Lower leg skin (tissue), 4 donors: ENCODE measurements around the gene VPS26B. TPM values are rescaled to one million over a fixed set of nuclear protein-coding genes. Genes with fewer than 3 reads are reported as not detected.

Experiments
- DNase-seq, 2 donors: peaks; one replicate each; pipeline ENCODE4 v3.0.0-alpha.2; 2019; ENCODE audit warnings: low spot score in 2 of 2
- H3K4me3 ChIP-seq: fragments of 200-600 bp; sonication (generic); 2 replicates; pipeline ENCODE4 v1.5.1; 2017; ENCODE audit warnings: mild to moderate bottlenecking, low read depth; ENCODE audit not compliant: poor library complexity, severe bottlenecking
- POLR2A ChIP-seq, 2 donors: fragments of 450-650 bp; IDR thresholded peaks; one replicate each; pipeline ENCODE4 v1.6.1; 2016 to 2017; ENCODE audit warnings: antibody characterized with exemption in 2 of 2, mild to moderate bottlenecking in 1 of 2, moderate library complexity in 1 of 2
- WGBS, 2 donors: methylation state at CpG; one replicate each; pipeline ENCODE4 v1.1.5; 2018; 5-methylcytosine and 5-hydroxymethylcytosine counted together
- intact Hi-C: fragments of 100-400 bp; cut with DNase I; formaldehyde crosslinking; loops from one replicate; pipeline ENCODE4 v1.15.0; 2023; ENCODE audit warnings: low total_unique reads
- total RNA-seq, 4 donors: library from RNA; depleted of rRNA; stranded (reverse); fragments of >200 nt; gene quantifications; one replicate each; pipeline ENCODE4 v1.1.0, GENCODE V29; 2016
- TF ChIP-seq, protein P1 (sequence below), 3 donors: fragments of 450-650 bp; IDR thresholded peaks; one replicate each; pipeline ENCODE4 v1.5.1; 2016; ENCODE audit warnings: antibody characterized with exemption in 3 of 3, mild to moderate bottlenecking in 3 of 3, moderate library complexity in 2 of 3

The VPS26B gene
- total RNA-seq, 4 donors from 2014 or later = 50.6 to 76.5 (median 64.1) TPM

DNA sequence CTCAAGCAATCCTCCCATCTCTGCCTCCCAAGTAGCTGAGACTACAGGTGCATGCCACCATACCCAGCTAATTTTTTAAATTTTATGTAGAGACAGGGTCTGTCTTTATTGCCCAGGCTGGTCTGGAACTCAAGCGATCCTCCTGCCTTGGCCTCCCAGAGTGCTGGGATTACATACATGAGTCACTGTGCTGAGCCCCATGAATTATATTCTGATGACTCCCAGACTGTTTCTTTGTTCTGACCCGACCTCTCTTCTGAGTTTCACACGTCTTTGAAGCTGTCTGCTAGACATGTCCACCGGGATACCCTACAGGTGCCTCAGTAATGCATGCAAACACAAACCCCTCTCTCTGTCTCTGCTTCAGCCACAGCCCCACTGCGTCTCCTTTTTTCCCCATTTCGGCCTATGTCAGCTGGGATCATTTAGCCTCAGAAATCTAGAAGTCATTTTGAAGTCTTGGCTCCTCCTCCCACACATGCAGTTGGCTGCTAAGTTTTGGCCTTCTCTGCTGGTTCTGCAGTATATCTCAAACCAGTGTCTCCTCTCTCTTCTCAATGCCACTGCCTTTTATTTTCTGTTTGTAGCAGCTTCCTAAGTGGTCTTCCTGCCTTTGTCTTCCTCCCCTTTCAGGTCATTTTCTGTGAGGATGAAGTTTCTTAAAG, 4.8 kb downstream of the VPS26B start:
- intact Hi-C loops = no loop called here
- no peak overlapping the region for H3K4me3 ChIP-seq
- 57 to 70% methylated on average over 6 of the region's 6 CpGs for WGBS, 2 donors
- no peak for DNase-seq
- TF ChIP-seq POLR2A (IDR thresholded peaks at IDR 0.05) = no peak
- TF ChIP-seq, protein P1, sequence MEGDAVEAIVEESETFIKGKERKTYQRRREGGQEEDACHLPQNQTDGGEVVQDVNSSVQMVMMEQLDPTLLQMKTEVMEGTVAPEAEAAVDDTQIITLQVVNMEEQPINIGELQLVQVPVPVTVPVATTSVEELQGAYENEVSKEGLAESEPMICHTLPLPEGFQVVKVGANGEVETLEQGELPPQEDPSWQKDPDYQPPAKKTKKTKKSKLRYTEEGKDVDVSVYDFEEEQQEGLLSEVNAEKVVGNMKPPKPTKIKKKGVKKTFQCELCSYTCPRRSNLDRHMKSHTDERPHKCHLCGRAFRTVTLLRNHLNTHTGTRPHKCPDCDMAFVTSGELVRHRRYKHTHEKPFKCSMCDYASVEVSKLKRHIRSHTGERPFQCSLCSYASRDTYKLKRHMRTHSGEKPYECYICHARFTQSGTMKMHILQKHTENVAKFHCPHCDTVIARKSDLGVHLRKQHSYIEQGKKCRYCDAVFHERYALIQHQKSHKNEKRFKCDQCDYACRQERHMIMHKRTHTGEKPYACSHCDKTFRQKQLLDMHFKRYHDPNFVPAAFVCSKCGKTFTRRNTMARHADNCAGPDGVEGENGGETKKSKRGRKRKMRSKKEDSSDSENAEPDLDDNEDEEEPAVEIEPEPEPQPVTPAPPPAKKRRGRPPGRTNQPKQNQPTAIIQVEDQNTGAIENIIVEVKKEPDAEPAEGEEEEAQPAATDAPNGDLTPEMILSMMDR (IDR thresholded peaks at IDR 0.05) = no peak

DNA sequence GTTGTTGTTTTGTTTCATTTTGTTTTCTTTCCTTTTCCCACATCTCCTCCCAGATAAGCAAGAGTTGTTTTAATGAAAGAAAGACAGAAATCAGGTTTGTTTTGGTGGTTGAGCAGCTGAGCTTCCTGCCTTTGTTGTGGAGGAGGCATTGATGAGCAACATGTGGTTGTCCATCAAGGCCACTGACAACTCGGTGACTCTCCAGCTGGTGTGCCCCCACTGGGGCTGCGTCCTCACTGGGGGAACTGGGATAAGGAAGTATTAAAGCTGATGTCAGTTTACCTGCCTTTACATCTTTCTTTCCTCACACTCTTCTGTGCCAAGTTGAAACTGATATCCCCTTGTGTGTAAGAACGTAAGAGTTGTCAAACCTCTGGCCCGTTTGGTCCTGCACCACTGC, 5.9 kb downstream of the VPS26B start:
- TF ChIP-seq, protein P1 (IDR thresholded peaks at IDR 0.05) = no peak
- TF ChIP-seq POLR2A (IDR thresholded peaks at IDR 0.05) = no peak
- WGBS, 2 donors = 75 to 77% methylated on average over 4 of the region's 4 CpGs
- intact Hi-C loops = no loop called here
- peak in 1 of 2 donors; percentile 56 for DNase-seq
- no peak overlapping the region for H3K4me3 ChIP-seq

DNA sequence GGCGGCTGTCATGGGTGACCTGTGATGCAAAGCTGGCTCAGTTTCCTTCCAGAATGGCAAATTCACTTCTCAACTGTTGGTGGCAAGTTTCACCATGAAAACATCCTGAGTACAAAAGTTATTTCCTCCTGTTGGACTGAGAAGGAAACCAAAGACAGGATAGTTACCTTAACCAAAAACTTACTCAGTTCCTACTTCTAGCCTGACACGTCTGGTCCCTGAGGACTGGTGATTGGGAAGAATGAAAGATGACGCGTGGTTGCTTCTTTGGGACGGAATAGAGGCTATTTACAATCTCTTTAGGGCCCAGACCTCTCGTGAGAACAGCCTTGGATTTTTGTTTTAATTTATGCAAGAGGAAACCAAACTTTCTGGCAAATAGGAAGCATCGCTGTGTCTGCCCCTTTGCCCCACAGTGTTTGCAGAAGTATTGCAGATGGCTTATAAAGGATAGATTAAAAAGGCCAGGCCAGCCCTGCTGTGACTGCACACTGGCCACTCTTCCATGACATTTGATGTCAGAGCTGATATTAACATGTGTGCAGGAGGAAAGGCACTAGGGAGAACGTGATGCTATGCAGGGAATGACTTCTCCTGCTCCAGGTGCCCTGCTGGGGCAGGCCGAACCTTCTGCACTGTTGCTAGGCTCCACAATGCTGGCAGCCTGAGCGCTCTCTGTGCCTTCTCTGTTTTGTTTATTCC, 7.6 kb downstream of the VPS26B start:
- no peak for TF ChIP-seq POLR2A (IDR thresholded peaks at IDR 0.05)
- TF ChIP-seq, protein P1 (IDR thresholded peaks at IDR 0.05) = no peak
- no peak overlapping the region for H3K4me3 ChIP-seq
- intact Hi-C loops = no loop called here
- DNase-seq = no peak
- WGBS, 2 donors = 59 to 62% methylated on average over 10 of the region's 10 CpGs

DNA sequence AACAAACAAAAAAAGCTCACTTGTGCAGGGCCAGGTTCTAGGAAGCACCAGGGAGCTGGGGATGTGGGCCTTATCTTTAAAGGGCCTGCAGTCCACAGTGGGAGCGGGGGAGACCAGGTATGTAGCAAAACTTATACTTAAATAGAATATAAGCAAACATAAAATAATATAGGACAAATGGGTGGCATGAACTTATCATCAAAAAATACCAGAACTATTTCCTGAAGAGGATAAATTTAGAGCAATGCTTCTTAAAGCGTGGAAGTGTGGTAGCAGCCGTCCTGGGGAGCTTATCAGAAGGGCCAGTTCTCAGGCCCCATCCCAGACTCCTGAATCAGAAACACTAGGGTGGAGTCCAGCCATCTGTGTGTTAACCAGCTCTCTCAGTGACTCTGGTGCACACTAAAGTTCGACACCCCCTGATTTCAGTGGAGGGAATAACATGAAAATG, 9.3 kb downstream of the VPS26B start:
- intact Hi-C loops = no loop called here
- no peak overlapping the region for H3K4me3 ChIP-seq
- TF ChIP-seq POLR2A (IDR thresholded peaks at IDR 0.05) = no peak
- TF ChIP-seq, protein P1 (IDR thresholded peaks at IDR 0.05) = no peak
- 88 to 95% methylated on average over 4 of the region's 4 CpGs for WGBS, 2 donors
- no peak for DNase-seq

DNA sequence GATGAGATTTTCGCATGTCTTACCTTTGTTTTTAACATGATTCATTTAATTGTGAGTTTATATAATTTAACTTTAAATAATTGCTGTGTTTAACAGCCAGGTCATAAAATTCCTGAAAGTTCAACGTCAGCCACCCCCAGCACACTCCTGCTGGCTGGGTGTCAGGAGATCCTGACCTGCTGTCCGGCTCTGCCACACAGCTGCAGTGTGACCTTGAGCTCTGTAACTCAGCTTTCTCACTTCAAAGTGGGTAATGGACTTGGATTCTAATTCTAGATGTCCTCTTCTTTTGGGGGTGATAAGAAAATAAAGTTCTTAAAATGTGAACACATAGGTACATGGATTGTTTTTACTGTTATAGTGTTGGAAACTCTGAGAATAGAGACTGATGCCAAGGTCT, 10.9 kb downstream of the VPS26B start:
- DNase-seq = no peak
- intact Hi-C loops = no loop called here
- TF ChIP-seq, protein P1 (IDR thresholded peaks at IDR 0.05) = no peak
- no peak for TF ChIP-seq POLR2A (IDR thresholded peaks at IDR 0.05)
- no peak overlapping the region for H3K4me3 ChIP-seq
- 88 to 92% methylated on average over 3 of the region's 3 CpGs for WGBS, 2 donors
